ENCODE data around the gene VWA3B. TPM values are rescaled to one million over a fixed set of nuclear protein-coding genes. Genes with fewer than 3 reads are reported as not detected.

VWA3B gene
- total RNA-seq, 1 donor from 2014 or later: not detected

DNA sequence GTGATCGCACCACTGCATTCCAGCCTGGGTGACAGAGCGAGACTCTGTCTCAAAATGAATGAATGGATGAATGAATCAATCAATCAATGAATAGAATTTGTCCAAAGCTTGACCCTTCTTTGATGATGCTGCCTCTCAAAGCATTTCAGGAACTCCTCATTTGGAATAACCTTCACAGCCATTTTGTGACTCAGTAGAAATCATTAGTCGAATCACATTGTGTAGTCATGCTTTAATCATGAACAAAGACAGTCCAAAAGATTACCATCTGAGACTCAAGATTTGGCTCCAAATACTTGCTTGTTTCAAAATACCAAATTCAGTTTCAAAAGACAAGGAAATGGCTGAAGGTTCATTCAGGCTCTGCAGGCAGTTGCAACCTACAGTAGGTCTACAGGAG, 83.1 kb downstream of the VWA3B start:
- TF ChIP-seq, protein P1, sequence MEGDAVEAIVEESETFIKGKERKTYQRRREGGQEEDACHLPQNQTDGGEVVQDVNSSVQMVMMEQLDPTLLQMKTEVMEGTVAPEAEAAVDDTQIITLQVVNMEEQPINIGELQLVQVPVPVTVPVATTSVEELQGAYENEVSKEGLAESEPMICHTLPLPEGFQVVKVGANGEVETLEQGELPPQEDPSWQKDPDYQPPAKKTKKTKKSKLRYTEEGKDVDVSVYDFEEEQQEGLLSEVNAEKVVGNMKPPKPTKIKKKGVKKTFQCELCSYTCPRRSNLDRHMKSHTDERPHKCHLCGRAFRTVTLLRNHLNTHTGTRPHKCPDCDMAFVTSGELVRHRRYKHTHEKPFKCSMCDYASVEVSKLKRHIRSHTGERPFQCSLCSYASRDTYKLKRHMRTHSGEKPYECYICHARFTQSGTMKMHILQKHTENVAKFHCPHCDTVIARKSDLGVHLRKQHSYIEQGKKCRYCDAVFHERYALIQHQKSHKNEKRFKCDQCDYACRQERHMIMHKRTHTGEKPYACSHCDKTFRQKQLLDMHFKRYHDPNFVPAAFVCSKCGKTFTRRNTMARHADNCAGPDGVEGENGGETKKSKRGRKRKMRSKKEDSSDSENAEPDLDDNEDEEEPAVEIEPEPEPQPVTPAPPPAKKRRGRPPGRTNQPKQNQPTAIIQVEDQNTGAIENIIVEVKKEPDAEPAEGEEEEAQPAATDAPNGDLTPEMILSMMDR (conservative IDR thresholded peaks at IDR 0.05): no peak
- no peak overlapping the region for H3K27ac Mint-ChIP-seq (ENCODE audit: unreplicated experiment)
- no peak for DNase-seq (ENCODE audit: low read depth, low spot score)
- no peak overlapping the region for H3K4me3 Mint-ChIP-seq
- peaks cover 3% of the 10 kb centered on the region for H3K27me3 Mint-ChIP-seq (ENCODE audit: low read depth)
- H3K4me1 Mint-ChIP-seq: peaks cover 16% of the 10 kb centered on the region
- H3K36me3 Mint-ChIP-seq (ENCODE audit: low read depth): no peaks in the 10 kb centered on the region
- H3K9me3 Mint-ChIP-seq: peaks cover 5% of the 10 kb centered on the region

DNA sequence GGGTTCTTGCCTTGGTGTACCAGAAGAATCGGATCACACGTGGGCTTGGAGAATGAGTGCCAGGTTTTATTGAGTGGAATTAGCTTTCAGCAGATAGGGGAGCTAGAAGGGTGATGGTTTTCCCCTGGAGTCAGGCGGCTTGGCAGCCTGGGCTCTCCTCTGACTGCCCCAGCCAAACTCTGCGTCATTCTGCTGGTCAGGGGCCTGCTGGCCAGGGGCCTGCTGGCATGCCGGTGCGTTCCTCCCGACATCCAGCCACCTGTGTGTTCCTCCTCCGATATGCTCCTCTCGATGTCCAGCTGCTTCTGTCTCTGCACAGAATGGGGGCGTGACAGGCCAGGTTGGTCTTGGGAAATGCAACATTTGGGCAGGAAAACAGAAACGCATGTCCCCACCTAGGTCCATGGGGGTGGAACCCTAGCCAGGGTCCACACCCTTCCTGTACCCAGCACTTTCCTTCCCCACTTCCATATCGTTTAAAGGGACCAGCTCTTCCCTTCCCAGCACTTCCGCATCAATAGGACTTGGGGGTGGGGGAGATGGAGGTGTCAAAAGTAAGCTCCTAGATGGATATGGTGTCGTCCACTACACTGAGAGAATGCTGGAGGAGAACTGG, 85.3 kb downstream of the VWA3B start:
- Mint-ChIP-seq H3K4me1 (peaks cover 19% of the 10 kb centered on the region), H3K27ac (ENCODE audit: unreplicated experiment) (no peak overlapping the region), H3K9me3 (peaks cover 5% of the 10 kb centered on the region), H3K36me3 (ENCODE audit: low read depth) (no peaks in the 10 kb centered on the region), H3K27me3 (ENCODE audit: low read depth) (peaks cover 19% of the 10 kb centered on the region), H3K4me3 (no peak overlapping the region)
- TF ChIP-seq, protein P1 (conservative IDR thresholded peaks at IDR 0.05): no peak
- no peak for DNase-seq (ENCODE audit: low read depth, low spot score)

DNA sequence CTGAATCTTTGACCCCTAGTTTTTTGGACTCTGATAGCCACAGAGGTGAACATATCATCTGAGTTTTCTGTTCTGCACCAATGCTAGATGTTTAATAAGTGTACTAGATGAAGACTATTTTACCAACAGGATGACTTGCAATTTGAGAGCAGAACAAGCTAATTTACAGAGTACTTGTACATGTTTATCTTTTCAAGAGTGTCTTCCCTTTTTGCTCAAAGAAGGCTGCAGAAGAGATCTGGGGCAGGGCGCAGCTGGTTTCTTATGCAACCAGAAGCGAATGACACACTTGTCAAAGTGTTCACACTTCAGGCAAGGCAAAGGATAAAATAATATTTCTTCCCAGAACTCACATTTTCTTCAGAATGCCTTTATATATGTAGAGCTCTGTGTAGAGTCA, 86.0 kb downstream of the VWA3B start:
- Mint-ChIP-seq H3K4me1 (peaks cover 26% of the 10 kb centered on the region), H3K9me3 (peaks cover 5% of the 10 kb centered on the region), H3K27ac (ENCODE audit: unreplicated experiment) (no peak overlapping the region), H3K4me3 (no peak overlapping the region), H3K27me3 (ENCODE audit: low read depth) (peaks cover 25% of the 10 kb centered on the region), H3K36me3 (ENCODE audit: low read depth) (no peaks in the 10 kb centered on the region)
- DNase-seq (ENCODE audit: low read depth, low spot score): no peak
- TF ChIP-seq, protein P1 (conservative IDR thresholded peaks at IDR 0.05): no peak

DNA sequence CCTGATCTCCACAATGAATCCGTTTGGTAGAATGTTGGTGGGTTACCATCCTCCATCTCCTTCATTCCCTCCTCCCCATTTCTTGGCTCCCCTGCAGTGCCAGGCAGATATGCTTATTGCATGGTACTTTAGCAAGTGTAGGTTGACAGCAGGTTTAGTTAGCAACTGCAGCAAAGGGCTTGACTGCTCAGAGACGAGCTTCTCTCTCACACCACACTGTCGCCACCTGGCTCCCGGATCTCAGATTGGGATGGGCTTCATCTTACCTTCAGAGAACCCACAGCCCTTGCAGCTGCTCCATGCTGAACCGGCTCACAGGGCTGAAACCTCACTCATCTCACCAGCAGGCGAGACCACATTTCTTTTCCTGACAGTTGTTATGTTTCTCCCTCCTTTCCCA, 88.8 kb downstream of the VWA3B start:
- Mint-ChIP-seq H3K9me3 (peaks cover 5% of the 10 kb centered on the region), H3K4me1 (peaks cover 16% of the 10 kb centered on the region), H3K27me3 (ENCODE audit: low read depth) (peaks cover 33% of the 10 kb centered on the region), H3K36me3 (ENCODE audit: low read depth) (no peaks in the 10 kb centered on the region), H3K4me3 (no peak overlapping the region), H3K27ac (ENCODE audit: unreplicated experiment) (no peak overlapping the region)
- no peak for DNase-seq (ENCODE audit: low read depth, low spot score)
- TF ChIP-seq, protein P1 (conservative IDR thresholded peaks at IDR 0.05): no peak

DNA sequence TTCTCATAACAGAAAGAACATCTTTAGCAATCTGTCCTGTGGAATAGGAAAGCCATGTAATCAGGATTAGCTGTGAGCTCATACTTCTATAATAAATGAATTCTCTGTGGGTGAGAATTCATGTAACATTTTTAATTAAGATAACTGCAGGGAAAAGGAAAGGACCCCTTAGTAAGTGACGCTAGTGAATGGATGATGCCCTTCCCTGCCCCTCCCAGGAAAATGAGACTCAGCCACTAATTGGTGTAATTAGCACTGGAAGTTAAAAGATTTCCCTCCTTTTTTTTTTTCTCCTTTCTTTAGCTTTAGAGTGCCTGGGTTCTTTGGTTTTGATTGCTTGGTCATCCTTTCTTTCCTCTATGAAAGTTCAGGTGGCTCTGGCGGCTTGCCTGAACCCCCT, 90.3 kb downstream of the VWA3B start:
- Mint-ChIP-seq H3K27ac (ENCODE audit: unreplicated experiment) (no peak overlapping the region), H3K27me3 (ENCODE audit: low read depth) (peaks cover 33% of the 10 kb centered on the region), H3K4me3 (no peak overlapping the region), H3K4me1 (peaks cover 16% of the 10 kb centered on the region), H3K36me3 (ENCODE audit: low read depth) (no peaks in the 10 kb centered on the region), H3K9me3 (no peaks in the 10 kb centered on the region)
- no peak for DNase-seq (ENCODE audit: low read depth, low spot score)
- TF ChIP-seq, protein P1 (conservative IDR thresholded peaks at IDR 0.05): no peak

All from neural crest cell (in vitro differentiated cells).